NCI-H1105 (cell line): ENCODE measurements around the gene DEF6.
"Not testable (repeated sequence)": the region's sequence is repeated elsewhere in the genome, so short reads cannot be mapped to it uniquely, and the experiment has no call there.

ENCODE experiments used
- DNase-seq: peaks from one replicate; lab custom pipeline; 2025; lab: John Stamatoyannopoulos, UW

DEF6 gene

GRCh38 chr6:35280903-35281302 lies 16.7 kb upstream of the DEF6 start:
- no peak for DNase-seq

GRCh38 chr6:35282472-35282871 lies 15.1 kb upstream of the DEF6 start:
- DNase-seq = no peak

- no peak for DNase-seq
These were observed 14.3 kb upstream of the DEF6 start for GRCh38 chr6:35283361-35283760.

- no peak for DNase-seq
These were observed 9.8 kb upstream of the DEF6 start for GRCh38 chr6:35287671-35288396.

- DNase-seq = no peak
These were observed 8.8 kb upstream of the DEF6 start for GRCh38 chr6:35288834-35289233.

GRCh38 chr6:35291491-35291890 lies 6.1 kb upstream of the DEF6 start:
- DNase-seq = no peak

GRCh38 chr6:35292494-35292893 lies 5.1 kb upstream of the DEF6 start:
- no peak for DNase-seq

GRCh38 chr6:35293681-35294080 lies 3.9 kb upstream of the DEF6 start:
- DNase-seq = no peak

- peak; percentile 52 for DNase-seq
These were observed 3.2 kb upstream of the DEF6 start for GRCh38 chr6:35294308-35294945.

GRCh38 chr6:35295036-35295435 lies 2.6 kb upstream of the DEF6 start:
- no peak for DNase-seq

- no peak for DNase-seq
These were observed 1.9 kb upstream of the DEF6 start for GRCh38 chr6:35295521-35296315.

GRCh38 chr6:35296931-35297600 lies 552 bp upstream of the DEF6 start:
- DNase-seq = no peak

- DNase-seq = no peak
These were observed 1.1 kb downstream of the DEF6 start for GRCh38 chr6:35298625-35299140.

- no peak for DNase-seq
These were observed 2.1 kb downstream of the DEF6 start for GRCh38 chr6:35299674-35300073.

GRCh38 chr6:35300848-35301247 lies 3.2 kb downstream of the DEF6 start:
- no peak for DNase-seq

- DNase-seq = no peak
These were observed 5.1 kb downstream of the DEF6 start for GRCh38 chr6:35302604-35303241.

- DNase-seq = no peak
These were observed 6.7 kb downstream of the DEF6 start for GRCh38 chr6:35304299-35304698.

GRCh38 chr6:35305117-35305516 lies 7.5 kb downstream of the DEF6 start:
- no peak for DNase-seq

GRCh38 chr6:35307138-35307537 lies 9.5 kb downstream of the DEF6 start:
- DNase-seq = not testable (repeated sequence)

- DNase-seq = not testable (repeated sequence)
These were observed 10.9 kb downstream of the DEF6 start for GRCh38 chr6:35308543-35308942.

GRCh38 chr6:35309611-35310264 lies 12.1 kb downstream of the DEF6 start:
- no peak for DNase-seq
